ENCODE data around the gene TIGD7. TPM values are rescaled to one million over a fixed set of nuclear protein-coding genes. Genes with fewer than 3 reads are reported as not detected.

The TIGD7 gene
- polyA plus RNA-seq (2011; rRNA removed): 2.0 and 3.7 TPM in 2 replicates
- polyA minus RNA-seq (2011; rRNA and poly(A)+ RNA removed): 1.8 and 2.7 TPM in 2 replicates

- peak within 1 kb of the TSS; percentile 60 for H3K4me3 ChIP-seq (ENCODE audit: low read depth, low read length)
- TF ChIP-seq CTCF (IDR thresholded peaks at IDR 0.05; ENCODE audit: insufficient read depth, low read depth, low read length): no peak
- peaks cover 8% of the 10 kb centered on the region for H3K36me3 ChIP-seq (ENCODE audit: control insufficient read depth, insufficient read depth, low read length)
- no peaks in the 10 kb centered on the region for H3K27me3 ChIP-seq (ENCODE audit: control insufficient read depth, insufficient read depth, low read length)
- POLR2A ChIA-PET: no interaction called here
- CTCF ChIA-PET: interaction anchor here (1.1 to 1.7 kb wide), 4 partner anchors 16 to 274 kb away, joined by 3 to 7 read pairs (median 4); no protein-coding TSS in a partner anchor
- peak; percentile 47 for DNase-seq (ENCODE audit: low read depth)
Measured at GRCh38 chr16:3305109-3306068, at the start of gene TIGD7, which contains the start of gene ZNF75A. TIGD7 (minus strand) TSS chr16:3305430; CDS start chr16:3300614, 4,816 bp downstream. ZNF75A (plus strand) TSS chr16:3305497; CDS start chr16:3308429, 2,932 bp downstream.

- no peak for DNase-seq (ENCODE audit: low read depth)
- Histone ChIP-seq H3K27me3 (ENCODE audit: control insufficient read depth, insufficient read depth, low read length) (no peaks in the 10 kb centered on the region), H3K4me3 (ENCODE audit: low read depth, low read length) (no peak overlapping the region), H3K36me3 (ENCODE audit: control insufficient read depth, insufficient read depth, low read length) (no peaks in the 10 kb centered on the region)
- ChIA-PET CTCF (no interaction called here), POLR2A (no interaction called here)
- no peak for TF ChIP-seq CTCF (IDR thresholded peaks at IDR 0.05; ENCODE audit: insufficient read depth, low read depth, low read length)
Measured at GRCh38 chr16:3349175-3349574, 43.9 kb upstream of the TIGD7 start.

- CTCF ChIA-PET: no interaction called here
- no peak for DNase-seq (ENCODE audit: low read depth)
- H3K27me3 ChIP-seq (ENCODE audit: control insufficient read depth, insufficient read depth, low read length): no peaks in the 10 kb centered on the region
- H3K36me3 ChIP-seq (ENCODE audit: control insufficient read depth, insufficient read depth, low read length): no peaks in the 10 kb centered on the region
- no peak overlapping the region for H3K4me3 ChIP-seq (ENCODE audit: low read depth, low read length)
- no peak for TF ChIP-seq CTCF (IDR thresholded peaks at IDR 0.05; ENCODE audit: insufficient read depth, low read depth, low read length)
- POLR2A ChIA-PET: no interaction called here
Measured at GRCh38 chr16:3348547-3349167, 43.4 kb upstream of the TIGD7 start.

GRCh38 chr16:3347586-3347985 lies 42.4 kb upstream of the TIGD7 start:
- ChIA-PET POLR2A (no interaction called here), CTCF (no interaction called here)
- no peak for DNase-seq (ENCODE audit: low read depth)
- TF ChIP-seq CTCF (IDR thresholded peaks at IDR 0.05; ENCODE audit: insufficient read depth, low read depth, low read length): no peak
- H3K4me3 ChIP-seq (ENCODE audit: low read depth, low read length): no peak overlapping the region
- H3K27me3 ChIP-seq (ENCODE audit: control insufficient read depth, insufficient read depth, low read length): no peaks in the 10 kb centered on the region
- H3K36me3 ChIP-seq (ENCODE audit: control insufficient read depth, insufficient read depth, low read length): no peaks in the 10 kb centered on the region

- Histone ChIP-seq H3K4me3 (ENCODE audit: low read depth, low read length) (no peak overlapping the region), H3K27me3 (ENCODE audit: control insufficient read depth, insufficient read depth, low read length) (no peaks in the 10 kb centered on the region), H3K36me3 (ENCODE audit: control insufficient read depth, insufficient read depth, low read length) (no peaks in the 10 kb centered on the region)
- CTCF ChIA-PET: no interaction called here
- DNase-seq (ENCODE audit: low read depth): no peak
- no peak for TF ChIP-seq CTCF (IDR thresholded peaks at IDR 0.05; ENCODE audit: insufficient read depth, low read depth, low read length)
- POLR2A ChIA-PET: no interaction called here
Measured at GRCh38 chr16:3346041-3346440, 40.8 kb upstream of the TIGD7 start.
